ENCODE data around the gene MEAF6.
"Not testable (repeated sequence)": the region's sequence is repeated elsewhere in the genome, so short reads cannot be mapped to it uniquely, and the experiment has no call there.

Gene MEAF6

DNA sequence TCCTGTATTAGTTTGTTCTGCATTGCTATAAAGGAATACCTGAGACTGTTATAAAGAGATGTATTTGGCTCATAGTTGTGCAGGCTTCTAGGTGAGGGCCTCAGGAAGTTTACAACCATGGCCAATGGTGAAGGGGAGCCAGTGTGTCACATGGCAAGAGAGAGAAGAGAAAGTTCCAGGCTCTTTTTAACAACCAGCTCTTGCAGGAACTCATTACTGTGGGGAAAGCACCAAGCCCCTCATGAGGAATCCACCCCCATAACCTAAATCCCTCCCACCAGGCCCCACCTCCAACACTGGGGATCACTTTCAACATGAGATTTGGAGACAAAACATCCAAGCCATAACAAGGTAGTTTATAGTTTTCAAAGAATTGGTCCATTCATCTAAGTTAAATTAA lies 5.0 kb upstream of the MEAF6 start:
- no peak for DNase-seq (ENCODE audit: low read depth in 2 of 2)
- TF ChIP-seq CTCF (IDR thresholded peaks at IDR 0.05; ENCODE audit: low read depth, low read length) = no peak
- H3K4me3 ChIP-seq (replicated peaks in 1 of 2; ENCODE audit: low read depth in 2 of 2, low read length in 2 of 2) = no peak overlapping the region

DNA sequence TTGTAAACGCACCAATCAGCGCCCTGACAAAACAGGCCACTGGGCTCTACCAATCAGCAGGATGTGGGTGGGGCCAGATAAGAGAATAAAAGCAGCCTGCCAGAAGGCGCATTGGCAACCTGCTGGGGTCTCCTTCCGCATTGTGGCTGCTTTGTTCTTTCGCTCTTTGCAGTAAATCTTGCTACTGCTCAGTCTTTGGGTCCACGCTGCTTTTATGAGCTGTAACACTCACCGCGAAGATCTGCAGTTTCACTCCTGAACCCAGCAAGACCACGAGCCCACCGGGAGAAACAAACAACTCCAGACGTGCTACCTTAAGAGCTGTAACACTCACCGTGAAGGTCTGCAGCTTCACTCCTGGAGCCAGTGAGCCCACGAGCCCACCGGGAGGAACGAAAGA lies 4.4 kb upstream of the MEAF6 start:
- DNase-seq (ENCODE audit: low read depth in 2 of 2); H3K4me3 ChIP-seq (replicated peaks in 1 of 2; ENCODE audit: low read depth in 2 of 2, low read length in 2 of 2): not testable (repeated sequence)

DNA sequence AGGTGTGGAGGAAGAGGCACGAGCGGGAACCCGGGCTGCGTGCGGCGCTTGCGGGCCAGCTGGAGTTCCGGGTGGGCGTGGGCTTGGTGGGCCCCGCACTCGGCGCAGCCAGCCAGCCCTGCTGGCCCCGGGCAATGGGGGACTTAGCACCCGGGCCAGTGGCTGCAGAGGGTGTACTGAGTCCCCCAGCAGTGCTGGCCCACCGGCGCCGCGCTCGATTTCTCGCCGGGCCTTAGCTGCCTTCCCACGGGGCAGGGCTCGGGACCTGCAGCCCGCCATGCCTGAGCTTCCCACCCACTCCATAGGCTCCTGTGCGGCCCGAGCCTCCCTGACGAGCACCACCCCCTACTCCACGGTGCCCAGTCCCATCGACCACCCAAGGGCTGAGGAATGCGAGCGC lies 3.7 kb upstream of the MEAF6 start:
- H3K4me3 ChIP-seq (replicated peaks in 1 of 2; ENCODE audit: low read depth in 2 of 2, low read length in 2 of 2); DNase-seq (ENCODE audit: low read depth in 2 of 2): not testable (repeated sequence)

DNA sequence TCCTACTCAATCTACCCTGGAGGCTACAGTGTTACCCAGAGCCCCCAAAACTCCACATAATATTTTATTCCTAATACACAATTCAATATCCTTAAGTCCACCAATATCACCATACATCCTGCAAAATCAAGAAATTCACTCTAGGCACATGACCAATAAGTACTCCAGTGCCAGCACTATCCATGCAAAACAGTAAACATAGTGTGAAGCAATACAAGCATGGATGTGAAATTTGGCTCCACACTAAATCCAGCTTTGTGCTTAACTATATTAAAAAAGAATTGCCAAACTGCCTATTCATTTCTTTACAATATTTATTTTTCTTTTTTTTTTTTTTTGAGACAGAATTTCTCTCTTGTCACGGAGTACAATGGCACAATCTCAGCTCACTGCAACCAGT lies 3.0 kb upstream of the MEAF6 start:
- no peak for TF ChIP-seq CTCF (IDR thresholded peaks at IDR 0.05; ENCODE audit: low read depth, low read length)
- H3K4me3 ChIP-seq (replicated peaks in 1 of 2; ENCODE audit: low read depth in 2 of 2, low read length in 2 of 2) = no peak overlapping the region
- no peak for DNase-seq (ENCODE audit: low read depth in 2 of 2)

GRCh38 chr1:37515185-37516034 lies 844 bp upstream of the MEAF6 start:
- H3K4me3 ChIP-seq (replicated peaks in 1 of 2; ENCODE audit: low read depth in 2 of 2, low read length in 2 of 2) = peak overlapping the region; percentile 67 to 82
- DNase-seq (ENCODE audit: low read depth in 2 of 2) = no peak
- no peak for TF ChIP-seq CTCF (IDR thresholded peaks at IDR 0.05; ENCODE audit: low read depth, low read length)

DNA sequence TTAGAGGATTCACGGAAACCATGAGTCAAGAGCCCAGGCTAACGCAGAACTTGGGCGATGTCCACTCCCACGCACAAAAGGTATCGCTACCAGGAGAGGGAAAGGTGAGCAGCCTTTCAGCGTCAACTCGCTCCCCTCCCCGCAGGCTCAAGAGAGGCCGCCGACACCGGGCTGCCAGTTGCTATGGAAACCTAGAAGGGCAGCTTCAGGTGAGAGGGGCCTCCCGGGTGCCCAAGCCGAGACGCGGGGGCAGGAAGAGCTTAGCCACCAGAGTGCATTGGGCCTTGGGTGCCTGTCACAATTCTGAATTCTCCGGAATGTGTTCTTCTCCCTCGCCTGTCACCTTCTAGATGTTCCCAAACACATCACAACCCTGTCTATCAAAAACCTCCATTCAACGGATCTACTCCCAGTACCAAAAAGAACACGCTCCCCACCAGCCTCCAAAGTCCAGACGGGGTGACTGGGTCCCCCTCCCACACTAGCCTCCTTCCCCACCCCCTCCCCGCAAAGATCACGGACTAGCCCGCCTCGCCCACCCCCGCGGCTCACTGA lies 694 bp downstream of the MEAF6 start:
- no peak for TF ChIP-seq CTCF (IDR thresholded peaks at IDR 0.05; ENCODE audit: low read depth, low read length)
- peak overlapping the region; percentile 67 to 82 for H3K4me3 ChIP-seq (replicated peaks in 1 of 2; ENCODE audit: low read depth in 2 of 2, low read length in 2 of 2)
- peak in 1 of 2 donors; percentile 24 for DNase-seq (ENCODE audit: low read depth in 2 of 2)

DNA sequence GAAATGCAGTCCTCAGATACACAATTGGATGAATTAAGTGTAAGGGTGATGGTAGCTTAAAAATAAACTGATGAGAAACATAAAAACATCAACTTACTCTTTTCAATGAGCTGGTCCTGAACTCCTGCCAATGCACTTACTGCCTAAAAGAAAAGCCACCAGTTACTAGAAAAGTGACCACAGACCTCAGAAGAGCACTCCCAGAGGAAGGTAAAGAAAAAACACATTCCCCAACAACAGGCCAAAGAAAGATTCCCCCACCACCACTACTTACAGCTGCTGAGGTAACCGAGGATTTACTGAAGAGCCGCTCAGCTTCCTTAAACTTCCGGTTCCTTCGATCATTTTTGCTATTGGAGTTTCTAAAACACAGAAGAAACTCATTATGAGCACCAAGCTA lies 5.4 kb downstream of the MEAF6 start:
- H3K4me3 ChIP-seq (replicated peaks in 1 of 2; ENCODE audit: low read depth in 2 of 2, low read length in 2 of 2) = no peak overlapping the region
- peak; percentile 32 for TF ChIP-seq CTCF (IDR thresholded peaks at IDR 0.05; ENCODE audit: low read depth, low read length)
- peak in 1 of 2 donors; percentile 29 for DNase-seq (ENCODE audit: low read depth in 2 of 2)

GRCh38 chr1:37506740-37507139 lies 7.8 kb downstream of the MEAF6 start:
- TF ChIP-seq CTCF (IDR thresholded peaks at IDR 0.05; ENCODE audit: low read depth, low read length) = no peak
- DNase-seq (ENCODE audit: low read depth in 2 of 2) = no peak

GRCh38 chr1:37502791-37503190 lies 11.8 kb downstream of the MEAF6 start:
- DNase-seq (ENCODE audit: low read depth in 2 of 2); H3K4me3 ChIP-seq (replicated peaks in 1 of 2; ENCODE audit: low read depth in 2 of 2, low read length in 2 of 2): not testable (repeated sequence)

More at GRCh38 chr1:37506740-37507139, 7.8 kb downstream of the MEAF6 start:
- no peak overlapping the region for H3K4me3 ChIP-seq (replicated peaks in 1 of 2; ENCODE audit: low read depth in 2 of 2, low read length in 2 of 2)
